BLaER1 treated with 17β-estradiol and CSF1 and Interleukin-3, amounts not matched to agents 10 nM and 100 nM (cell line): ENCODE measurements around the gene KAT8.
"Not testable (repeated sequence)": the region's sequence is repeated elsewhere in the genome, so short reads cannot be mapped to it uniquely, and the experiment has no call there.

ENCODE experiments used
- H3K27ac ChIP-seq, 11 experiments: shearing (Covaris generic); formaldehyde crosslinking; 2 replicates each; pipeline ENCODE4 v1.8.1; 2022
- H3K27me3 ChIP-seq, 11 experiments: shearing (Covaris generic); formaldehyde crosslinking; 2 replicates each; pipeline ENCODE4 v1.8.1; 2022
- H3K36me3 ChIP-seq, 11 experiments: shearing (Covaris generic); formaldehyde crosslinking; 2 replicates each; pipeline ENCODE4 v1.8.1; 2022
- H3K4me1 ChIP-seq, 10 experiments: shearing (Covaris generic); formaldehyde crosslinking; 2 replicates each; pipeline ENCODE4 v1.8.1; 2022
- H3K4me2 ChIP-seq, 11 experiments: shearing (Covaris generic); formaldehyde crosslinking; 2 replicates each; pipeline ENCODE4 v1.8.1; 2022
- H3K4me3 ChIP-seq, 10 experiments: shearing (Covaris generic); formaldehyde crosslinking; 2 replicates each; pipeline ENCODE4 v1.8.1; 2022
- H3K9ac ChIP-seq, 11 experiments: shearing (Covaris generic); formaldehyde crosslinking; 2 replicates each; pipeline ENCODE4 v1.8.1; 2022
- H3K9me3 ChIP-seq, 11 experiments: shearing (Covaris generic); formaldehyde crosslinking; replicated peaks in 1 of 11; 2 replicates each; pipeline ENCODE4 v1.8.1; 2022
- H4K20me1 ChIP-seq, 11 experiments: shearing (Covaris generic); formaldehyde crosslinking; 2 replicates each; pipeline ENCODE4 v1.8.1; 2022
- Cebpa-rat ChIP-seq, 11 experiments: shearing (Covaris generic); IDR thresholded peaks; 2 replicates each; pipeline ENCODE4 v1.8.1; 2022

The KAT8 gene

DNA sequence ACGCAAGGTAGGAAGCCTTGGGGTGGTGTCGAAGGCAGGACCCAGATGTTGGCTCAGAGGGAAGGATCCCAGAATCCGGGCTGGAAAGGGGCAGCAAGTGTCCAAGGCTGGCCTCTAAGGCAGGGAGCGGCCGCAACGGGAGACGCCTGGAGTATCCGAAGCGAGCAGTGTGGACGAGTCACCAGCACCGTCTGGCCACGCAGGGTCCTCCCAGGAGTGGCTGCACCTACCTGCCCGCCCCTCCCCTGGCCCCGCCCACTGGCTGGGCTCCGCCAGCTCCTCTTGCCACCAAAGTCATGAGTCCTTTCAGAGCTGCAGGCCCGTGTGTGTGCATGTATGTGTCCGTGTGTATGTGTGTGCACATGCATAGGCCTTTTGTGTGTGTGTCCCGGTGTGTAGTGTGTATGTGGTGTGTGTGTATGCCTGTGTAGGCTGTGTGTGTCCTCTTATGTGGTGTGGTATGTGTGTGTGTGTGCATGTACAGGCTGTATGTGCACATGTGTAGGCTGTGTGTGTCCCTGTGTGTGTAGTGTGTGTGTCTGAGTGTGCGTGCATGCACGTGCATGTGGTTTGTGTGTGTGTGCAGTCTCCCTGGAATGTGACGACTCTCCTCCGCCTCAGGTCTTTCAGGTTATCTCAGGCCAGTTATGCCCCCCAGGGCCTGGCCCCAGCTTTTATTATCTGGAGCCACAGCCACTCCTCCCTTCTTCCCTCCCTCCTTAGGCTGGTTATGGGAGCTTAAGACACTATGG lies 18.2 kb downstream of the KAT8 start, which contains the start of gene PRSS8:
Gene PRSS8, minus strand, starts transcription at position 193 of the 752 bp plus-strand sequence. CDS start 229 bp downstream, outside the sequence.
- Histone ChIP-seq H4K20me1 (no peaks in the 10 kb centered on the region; a peak in 1 of 22 replicates), H3K4me2 (peak within 1 kb of the TSS; percentile 32 to 75 (median 58); a peak in 19 of 22 replicates), H3K27ac (peak within 1 kb of the TSS in 9 of 11 experiments; percentile 12 to 60 (median 40); a peak in 9 of 22 replicates), H3K4me3 (no peak within 1 kb of the TSS), H3K9me3 (no peaks in the 10 kb centered on the region), H3K9ac (peak within 1 kb of the TSS in 3 of 11 experiments; percentile 25 to 47 (median 44); a peak in 4 of 22 replicates), H3K4me1 (peaks cover 31 to 54% (median 43%) of the 10 kb centered on the region in 10 experiments), H3K27me3 (no peaks in the 10 kb centered on the region), H3K36me3 (peaks cover 14 to 28% (median 22%) of the 10 kb centered on the region in 11 experiments)
- no peak for TF ChIP-seq Cebpa-rat (IDR thresholded peaks at IDR 0.05)

- Histone ChIP-seq H3K36me3 (peaks cover 8 to 22% (median 17%) of the 10 kb centered on the region in 11 experiments), H3K9ac (no peak overlapping the region), H3K27ac (no peak overlapping the region), H3K27me3 (no peaks in the 10 kb centered on the region), H3K9me3 (no peaks in the 10 kb centered on the region), H3K4me3 (no peak overlapping the region), H3K4me2 (no peak overlapping the region), H4K20me1 (no peaks in the 10 kb centered on the region; a peak in 1 of 22 replicates), H3K4me1 (peaks cover 36 to 57% (median 47%) of the 10 kb centered on the region in 10 experiments)
- TF ChIP-seq Cebpa-rat (IDR thresholded peaks at IDR 0.05) = no peak
Measured at GRCh38 chr16:31136287-31136662, 18.8 kb downstream of the KAT8 start.

DNA sequence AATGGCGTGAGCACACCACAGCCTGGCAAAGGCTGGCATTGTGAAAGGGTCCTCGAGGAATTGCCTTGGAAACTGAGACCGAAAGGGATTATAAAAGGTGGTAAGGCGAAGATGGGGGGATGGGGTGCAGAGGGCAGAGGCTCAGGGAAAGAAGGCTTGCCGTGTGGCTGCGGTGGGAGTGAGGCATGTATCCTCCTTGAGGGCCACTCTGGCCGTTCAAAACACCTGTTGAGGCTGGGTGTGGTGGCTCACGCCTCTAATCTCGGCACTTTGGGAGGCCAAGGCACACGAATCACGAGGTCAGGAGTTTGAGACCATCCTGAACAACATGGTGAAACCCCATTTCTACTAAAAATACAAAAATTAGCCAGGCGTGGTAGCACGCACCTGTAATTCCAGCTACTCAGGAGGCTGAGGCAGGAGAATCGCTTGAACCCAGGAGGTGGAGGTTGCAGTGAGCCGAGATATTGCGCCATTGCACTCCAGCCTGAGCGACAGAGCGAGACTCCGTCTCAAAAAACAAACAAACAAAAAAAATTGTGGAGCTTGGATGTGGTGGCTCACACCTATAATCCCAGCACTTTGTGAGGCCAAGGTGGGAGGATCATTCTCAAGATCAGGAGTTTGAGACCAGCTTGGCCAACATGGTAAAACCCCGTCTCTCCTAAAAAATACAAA lies 19.5 kb downstream of the KAT8 start:
- H3K4me1 ChIP-seq = peaks cover 43 to 64% (median 54%) of the 10 kb centered on the region in 10 experiments
- not testable (repeated sequence) for H3K27ac ChIP-seq

GRCh38 chr16:31138621-31139578 lies 21.4 kb downstream of the KAT8 start:
- Histone ChIP-seq H3K27ac (peak overlapping the region in 1 of 11 experiments; percentile 3; a peak in 1 of 22 replicates), H3K9me3 (no peaks in the 10 kb centered on the region), H4K20me1 (no peaks in the 10 kb centered on the region; a peak in 1 of 22 replicates), H3K4me1 (peaks cover 38 to 62% (median 52%) of the 10 kb centered on the region in 10 experiments), H3K27me3 (no peaks in the 10 kb centered on the region), H3K4me2 (peak overlapping the region in 1 of 11 experiments; percentile 7; a peak in 1 of 22 replicates), H3K36me3 (no peaks in the 10 kb centered on the region), H3K4me3 (no peak overlapping the region), H3K9ac (no peak overlapping the region; a peak in 1 of 22 replicates)
- TF ChIP-seq Cebpa-rat (IDR thresholded peaks at IDR 0.05) = no peak

More for the DNA sequence above, 19.5 kb downstream of the KAT8 start:
- H3K4me2 ChIP-seq, H3K27me3 ChIP-seq, H3K4me3 ChIP-seq, H4K20me1 ChIP-seq, H3K9me3 ChIP-seq, H3K9ac ChIP-seq: not testable (repeated sequence)
- peaks cover 1 to 15% (median 10%) of the 10 kb centered on the region in 11 experiments; a peak in 20 of 22 replicates for H3K36me3 ChIP-seq

- H3K36me3 ChIP-seq, H3K9me3 ChIP-seq, H4K20me1 ChIP-seq, H3K4me3 ChIP-seq, H3K27me3 ChIP-seq: not testable (repeated sequence)
- Histone ChIP-seq H3K4me2 (peak overlapping the region; percentile 55 to 93 (median 82)), H3K9ac (peak overlapping the region in 10 of 11 experiments; percentile 26 to 69 (median 60); a peak in 13 of 22 replicates), H3K27ac (peak overlapping the region in 10 of 11 experiments; percentile 21 to 74 (median 56); a peak in 17 of 22 replicates), H3K4me1 (peaks cover 27 to 47% (median 42%) of the 10 kb centered on the region in 10 experiments)
Measured at GRCh38 chr16:31141071-31141469, 23.6 kb downstream of the KAT8 start.

GRCh38 chr16:31141489-31142108 lies 24.1 kb downstream of the KAT8 start:
- Histone ChIP-seq H3K27ac (peak overlapping the region; percentile 21 to 74 (median 55); a peak in 18 of 22 replicates), H3K9ac (peak overlapping the region; percentile 26 to 69 (median 58); a peak in 20 of 22 replicates), H3K27me3 (no peaks in the 10 kb centered on the region), H3K9me3 (no peaks in the 10 kb centered on the region), H3K4me1 (peaks cover 27 to 47% (median 42%) of the 10 kb centered on the region in 10 experiments), H4K20me1 (no peaks in the 10 kb centered on the region), H3K36me3 (no peaks in the 10 kb centered on the region), H3K4me2 (peak overlapping the region; percentile 55 to 93 (median 82)), H3K4me3 (peak overlapping the region in 5 of 10 experiments; percentile 17 to 45 (median 27); a peak in 8 of 20 replicates)
- TF ChIP-seq Cebpa-rat (IDR thresholded peaks at IDR 0.05) = no peak

DNA sequence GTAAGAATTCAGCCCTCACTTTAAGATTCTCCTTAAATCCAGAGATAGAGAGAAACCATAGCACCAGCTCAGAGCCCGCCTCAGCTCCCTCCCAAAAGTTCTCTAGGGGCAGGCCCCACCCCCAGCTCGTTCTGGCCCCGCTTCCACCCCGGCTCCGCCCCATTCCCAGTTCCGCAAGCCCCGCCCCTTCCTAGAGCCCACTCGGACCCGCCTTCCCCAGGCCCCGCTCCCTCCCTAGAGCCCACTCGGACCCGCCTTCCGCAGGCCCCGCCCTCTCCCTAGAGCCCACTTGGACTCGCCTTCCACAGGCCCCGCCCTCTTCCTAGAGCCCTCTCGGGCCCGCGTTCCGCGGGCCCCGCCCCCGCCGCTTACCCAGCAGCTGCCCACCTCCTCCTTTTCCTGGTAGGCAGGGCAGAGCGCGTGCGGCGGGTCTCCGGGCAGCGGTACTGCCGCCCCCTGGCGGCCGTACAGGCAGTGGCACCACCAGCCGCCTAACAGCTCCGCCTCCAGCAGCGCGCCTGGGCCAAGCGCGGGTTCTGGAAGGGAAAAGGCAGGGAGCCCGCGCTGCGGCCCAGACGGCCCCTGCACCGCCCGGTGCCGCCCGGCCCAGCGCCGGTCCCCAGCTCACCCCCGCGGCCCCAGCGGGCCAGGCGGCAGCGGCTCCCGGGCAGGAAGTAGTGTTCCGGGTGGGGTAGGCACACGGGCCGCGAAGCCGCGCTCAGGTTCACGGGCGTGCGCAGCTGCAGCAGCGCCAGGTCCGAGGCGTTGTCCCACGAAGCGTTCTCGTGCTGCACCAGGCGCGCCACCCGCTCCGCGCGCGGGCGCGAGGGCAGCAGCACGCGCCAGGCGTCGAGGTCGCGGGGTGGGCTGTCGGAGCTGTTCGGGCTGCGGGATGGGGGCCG lies 24.9 kb downstream of the KAT8 start:
- peak overlapping the region; percentile 68 to 86 (median 83) for H3K9ac ChIP-seq
- no peaks in the 10 kb centered on the region for H3K36me3 ChIP-seq
- peak overlapping the region; percentile 74 to 88 (median 82) for H3K27ac ChIP-seq
- H3K27me3 ChIP-seq = no peaks in the 10 kb centered on the region
- no peaks in the 10 kb centered on the region for H3K9me3 ChIP-seq
- H3K4me2 ChIP-seq = peak overlapping the region; percentile 84 to 98 (median 95)
- H4K20me1 ChIP-seq = no peaks in the 10 kb centered on the region
- peak overlapping the region; percentile 48 to 71 (median 58) for H3K4me3 ChIP-seq
- peaks cover 27 to 47% (median 37%) of the 10 kb centered on the region in 10 experiments for H3K4me1 ChIP-seq
- TF ChIP-seq Cebpa-rat (IDR thresholded peaks at IDR 0.05) = no peak
